ENCODE results near the gene LRRC4C.
"Not testable (repeated sequence)": the region's sequence is repeated elsewhere in the genome, so short reads cannot be mapped to it uniquely, and the experiment has no call there.

The LRRC4C gene

GRCh38 chr11:40183073-40184064 lies 1276.1 kb downstream of the LRRC4C start:
- TF ChIP-seq CTCF (IDR thresholded peaks at IDR 0.05) (no peak), ZFX (IDR thresholded peaks at IDR 0.05; ENCODE audit: borderline replicate concordance) (no peak)
- H3K27ac ChIP-seq, result no peak overlapping the region

- TF ChIP-seq CTCF (IDR thresholded peaks at IDR 0.05) (no peak), ZFX (IDR thresholded peaks at IDR 0.05; ENCODE audit: borderline replicate concordance) (no peak)
- no peak overlapping the region for H3K27ac ChIP-seq
Observed at GRCh38 chr11:40179541-40179940, 1279.9 kb downstream of the LRRC4C start.

GRCh38 chr11:40178470-40178869 lies 1281.0 kb downstream of the LRRC4C start:
- no peak overlapping the region for H3K27ac ChIP-seq

GRCh38 chr11:40175980-40176379 lies 1283.5 kb downstream of the LRRC4C start:
- no peak overlapping the region for H3K27ac ChIP-seq
- TF ChIP-seq ZFX (IDR thresholded peaks at IDR 0.05; ENCODE audit: borderline replicate concordance) (no peak), CTCF (IDR thresholded peaks at IDR 0.05) (no peak)

More at GRCh38 chr11:40178470-40178869, 1281.0 kb downstream of the LRRC4C start:
- no peak for TF ChIP-seq ZFX (IDR thresholded peaks at IDR 0.05; ENCODE audit: borderline replicate concordance)
- TF ChIP-seq CTCF (IDR thresholded peaks at IDR 0.05), result no peak

- no peak overlapping the region for H3K27ac ChIP-seq
- TF ChIP-seq CTCF (IDR thresholded peaks at IDR 0.05) (no peak), ZFX (IDR thresholded peaks at IDR 0.05; ENCODE audit: borderline replicate concordance) (no peak)
Observed at GRCh38 chr11:40170078-40170477, 1289.4 kb downstream of the LRRC4C start.

GRCh38 chr11:40168414-40168813 lies 1291.0 kb downstream of the LRRC4C start:
- no peak overlapping the region for H3K27ac ChIP-seq
- TF ChIP-seq CTCF (IDR thresholded peaks at IDR 0.05) (no peak), ZFX (IDR thresholded peaks at IDR 0.05; ENCODE audit: borderline replicate concordance) (no peak)

GRCh38 chr11:40167805-40168204 lies 1291.6 kb downstream of the LRRC4C start:
- H3K27ac ChIP-seq, result not testable (repeated sequence)
- TF ChIP-seq CTCF (IDR thresholded peaks at IDR 0.05), result peak; percentile 66

Measured in 22Rv1 (cell line).